GM19467 (cell line): ENCODE measurements around the gene GLCE.

Experiments
- ATAC-seq: cut with Tn5 transposase; IDR thresholded peaks from one replicate; pipeline ENCODE4 v1.9.1; 2021; ENCODE audit warnings: mild to moderate bottlenecking, moderate library complexity; ENCODE audit not compliant: unreplicated experiment

GLCE gene

DNA sequence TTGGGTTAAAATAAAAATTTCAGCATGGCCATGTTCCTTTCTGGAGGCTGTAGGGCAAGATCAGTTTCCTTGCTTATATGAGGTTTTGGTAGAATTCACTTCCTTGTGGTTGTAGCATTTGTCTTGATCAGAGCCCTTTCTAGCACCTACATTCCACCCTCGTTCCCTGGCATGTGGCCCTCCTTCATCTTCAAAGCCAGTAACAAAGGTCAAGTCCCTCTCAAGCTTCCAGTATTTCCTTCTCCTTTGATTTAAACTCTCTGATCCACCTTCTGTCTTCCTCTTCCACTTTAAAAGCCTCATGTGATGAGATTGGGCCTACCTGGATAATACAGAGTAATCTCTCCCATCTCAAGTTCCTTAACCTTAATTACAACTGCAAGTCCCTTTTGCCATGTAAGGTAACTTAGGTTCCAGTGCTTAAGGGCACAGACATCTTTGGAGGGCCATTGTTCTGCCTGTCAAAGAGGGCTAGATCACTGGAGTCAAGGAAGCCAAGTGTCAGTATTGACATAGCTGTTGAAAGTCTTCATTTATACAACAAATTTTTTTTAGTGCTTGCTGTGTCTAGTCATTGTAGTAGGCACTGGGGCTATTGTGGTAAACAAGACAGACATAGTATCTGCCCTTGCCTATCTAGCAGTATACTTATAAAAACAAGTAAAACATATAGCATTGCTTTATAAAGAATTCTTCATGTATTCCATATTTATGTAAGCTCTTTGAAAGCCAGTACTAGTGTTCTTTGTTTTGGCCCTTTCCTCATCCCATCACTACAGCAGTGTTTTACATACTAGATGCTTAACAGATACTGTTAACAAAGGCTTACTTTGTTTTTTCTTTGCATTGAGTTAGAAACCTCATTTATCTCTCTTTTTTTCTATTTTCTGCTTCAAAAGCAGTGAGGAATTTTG is 40.7 kb downstream of the GLCE start:
- no peak for ATAC-seq

DNA sequence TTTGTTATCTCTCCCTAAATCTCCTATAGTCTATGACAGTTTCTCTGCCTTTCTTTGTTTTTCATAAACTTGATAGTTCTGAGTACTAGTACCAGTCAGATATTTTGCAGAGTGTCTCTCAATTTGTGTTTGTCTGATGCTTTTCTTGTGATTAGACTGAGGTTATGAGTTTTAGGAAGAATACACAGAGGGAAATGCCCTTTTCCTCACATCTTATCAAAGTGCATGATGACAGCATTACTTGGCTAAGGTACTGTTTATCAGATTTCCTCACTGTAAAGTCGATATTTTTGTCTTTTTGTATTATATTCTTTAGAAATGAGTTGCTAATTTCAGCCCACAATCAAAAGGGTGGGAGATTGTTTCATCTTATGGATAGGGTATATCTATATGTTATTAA is 45.6 kb downstream of the GLCE start:
- no peak for ATAC-seq

DNA sequence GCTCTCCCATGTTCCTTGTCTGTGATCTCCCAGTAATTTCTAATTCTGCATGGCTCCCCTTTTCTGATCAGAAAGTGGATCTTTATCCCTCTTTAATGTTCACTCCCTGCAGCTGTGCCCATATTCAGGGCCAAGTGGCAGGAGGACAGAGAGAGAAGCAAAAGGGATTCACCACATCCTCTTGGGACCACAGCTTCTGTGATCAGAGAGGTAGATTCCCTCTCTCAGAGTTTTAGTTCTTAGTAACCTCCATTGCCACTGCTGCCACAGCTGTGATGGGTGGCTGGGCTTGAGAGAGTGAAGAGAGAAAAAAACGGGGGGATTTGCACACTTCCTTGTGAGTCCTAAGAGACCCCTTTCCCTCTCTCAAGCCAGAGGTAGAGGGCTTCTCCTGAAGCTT is 49.2 kb downstream of the GLCE start:
- no peak for ATAC-seq

DNA sequence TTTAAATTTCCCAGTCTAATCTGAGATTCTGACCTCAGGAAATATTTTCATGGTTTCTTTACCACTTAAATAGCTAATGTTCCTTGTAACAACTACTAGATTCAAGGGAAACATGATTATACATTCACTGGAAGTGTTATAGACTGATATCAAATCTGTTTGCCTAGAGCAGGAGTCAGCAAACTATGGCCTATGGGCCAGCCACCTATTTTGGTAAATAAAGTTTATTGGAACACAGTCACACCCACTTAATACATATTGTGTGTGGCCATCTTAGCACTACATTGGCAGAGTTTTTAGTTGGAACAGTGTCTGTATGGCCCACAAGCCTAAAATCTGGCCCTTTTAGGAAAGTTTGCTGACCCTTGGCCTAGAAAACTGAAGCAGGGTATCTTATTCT is 50.1 kb downstream of the GLCE start:
- ATAC-seq: no peak

DNA sequence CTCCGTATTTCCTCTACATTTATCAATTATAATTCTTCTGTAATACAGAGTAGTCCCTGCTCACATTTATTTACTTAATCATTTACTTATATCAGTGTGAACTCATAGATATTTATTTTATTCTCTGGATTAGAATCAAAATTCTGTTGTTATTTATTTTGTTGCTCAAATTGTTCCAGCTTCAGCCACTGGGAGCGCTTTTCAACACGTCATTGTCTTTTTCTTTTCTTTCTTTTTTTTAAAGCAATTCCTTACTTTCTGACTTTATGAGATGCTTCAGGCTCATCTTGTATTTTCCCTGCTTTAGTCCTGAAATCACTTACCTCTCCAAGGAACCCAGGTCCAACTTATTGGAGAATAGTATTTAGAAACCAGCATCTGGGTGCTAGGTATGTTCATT is 53.4 kb downstream of the GLCE start:
- ATAC-seq: no peak

- ATAC-seq: no peak
Measured at GRCh38 chr15:69215314-69216035, 55.0 kb downstream of the GLCE start.

GRCh38 chr15:69217381-69217780 is 56.9 kb downstream of the GLCE start:
- ATAC-seq: no peak

DNA sequence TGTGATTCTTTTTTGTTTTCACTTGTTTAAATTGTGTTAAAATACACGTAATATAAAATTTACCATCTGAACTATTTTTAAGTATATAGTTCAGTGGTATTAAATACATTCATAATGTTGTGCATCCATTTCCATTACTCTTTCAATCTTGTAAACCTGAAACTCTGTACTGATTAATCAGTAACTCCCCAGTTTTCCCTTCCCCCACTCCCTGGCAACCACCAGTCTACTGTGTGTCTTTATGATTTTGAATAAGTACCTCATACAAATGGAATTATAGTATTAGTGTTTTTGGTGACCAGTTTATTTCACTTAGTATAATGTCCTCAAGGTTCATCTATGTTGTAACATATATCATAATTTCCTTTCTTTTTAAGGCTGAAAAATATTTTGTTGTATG is 59.3 kb downstream of the GLCE start:
- no peak for ATAC-seq

- no peak for ATAC-seq
Measured at GRCh38 chr15:69222002-69222474, 61.6 kb downstream of the GLCE start.

- ATAC-seq: no peak
Measured at GRCh38 chr15:69223083-69223813, 62.8 kb downstream of the GLCE start.

DNA sequence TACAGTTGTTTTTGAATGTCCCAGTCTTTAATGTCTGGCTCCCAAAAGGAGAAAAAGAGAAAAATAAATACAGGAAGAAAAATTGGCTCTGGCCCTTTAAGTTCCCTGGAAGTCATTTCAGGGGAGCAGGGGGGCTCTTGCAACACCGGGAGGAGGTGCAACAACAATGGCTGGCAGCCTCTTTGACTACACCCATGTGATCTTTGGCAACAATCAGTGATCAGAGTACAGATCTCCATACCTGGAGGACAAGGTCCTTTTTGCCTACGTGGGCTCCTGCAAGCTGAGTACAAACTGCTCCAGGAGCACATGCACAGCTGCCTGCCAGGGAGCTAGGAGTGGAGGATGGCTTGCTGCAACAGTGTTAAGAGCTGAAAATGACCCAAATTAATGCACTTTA is 63.9 kb downstream of the GLCE start:
- no peak for ATAC-seq

DNA sequence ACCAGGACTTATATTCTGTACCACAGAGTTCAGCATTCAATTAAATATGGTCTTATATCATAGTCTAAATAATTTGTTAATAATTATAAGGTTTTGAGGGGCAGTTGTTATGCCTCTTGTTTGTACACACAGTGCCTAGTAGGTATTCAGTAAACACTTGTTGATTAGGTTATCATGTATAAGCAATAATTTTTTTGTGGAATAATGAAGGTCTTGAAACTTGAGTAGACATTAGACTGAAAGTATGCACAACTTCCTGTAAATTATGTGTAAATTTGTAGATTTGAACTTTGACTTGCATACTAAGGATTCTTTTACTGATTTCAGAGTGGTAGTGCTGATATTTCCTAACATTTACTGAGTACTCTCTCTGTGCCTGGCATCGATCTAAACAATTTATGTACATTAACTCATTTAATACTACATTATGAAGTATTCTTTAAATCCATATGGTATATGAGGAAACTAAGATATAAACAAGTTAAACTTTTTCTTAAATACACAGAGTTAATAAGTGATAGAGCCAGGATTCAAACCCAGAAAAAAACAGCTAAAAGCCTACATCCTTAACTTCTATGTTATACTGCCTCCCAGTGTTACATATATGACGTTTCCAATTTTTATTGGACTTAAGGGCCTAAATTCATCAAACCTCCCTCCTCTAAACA is 65.1 kb downstream of the GLCE start:
- ATAC-seq: no peak

DNA sequence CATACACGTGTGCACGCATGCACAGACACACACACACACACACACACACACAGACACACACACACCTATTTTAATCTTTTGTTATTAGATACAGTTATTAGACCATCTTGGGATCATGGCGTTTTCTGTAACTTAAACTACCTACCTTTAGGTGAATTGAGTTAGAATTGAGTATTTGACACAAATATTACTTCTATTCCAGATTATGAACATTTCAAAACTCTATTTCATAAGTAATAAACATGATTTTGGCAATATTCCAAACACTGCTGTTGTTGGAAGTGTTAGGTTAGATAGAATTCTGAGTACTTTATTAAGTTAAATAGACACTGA is 65.6 kb downstream of the GLCE start:
- ATAC-seq: no peak

- no peak for ATAC-seq
Measured at GRCh38 chr15:69232144-69232543, 71.7 kb downstream of the GLCE start.

- ATAC-seq: no peak
Measured at GRCh38 chr15:69232765-69233164, 72.3 kb downstream of the GLCE start.

GRCh38 chr15:69234676-69235075 is 74.2 kb downstream of the GLCE start:
- ATAC-seq: no peak

- no peak for ATAC-seq
Measured at GRCh38 chr15:69236505-69236904, 76.1 kb downstream of the GLCE start.

- ATAC-seq: no peak
Measured at GRCh38 chr15:69237718-69238117, 77.3 kb downstream of the GLCE start.

DNA sequence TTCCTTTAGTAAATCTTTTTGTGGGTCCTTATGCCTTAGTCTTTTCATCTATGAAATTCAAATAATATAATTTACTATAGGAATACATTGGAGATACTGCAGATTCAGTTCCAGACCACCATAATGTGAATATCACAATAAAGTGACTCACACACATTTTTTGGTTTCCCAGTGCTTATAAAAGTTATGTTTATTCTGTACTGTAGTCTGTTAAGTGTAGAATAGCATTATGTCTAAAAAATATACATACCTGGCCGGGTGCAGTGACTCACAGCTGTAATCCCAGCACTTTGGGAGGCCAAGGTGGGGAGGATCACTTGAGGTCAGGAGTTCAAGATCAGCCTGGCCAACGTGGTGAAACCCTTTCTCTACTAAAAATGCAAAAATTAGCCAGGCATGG is 84.4 kb downstream of the GLCE start:
- ATAC-seq: no peak

- ATAC-seq: no peak
Measured at GRCh38 chr15:69253156-69253555, 92.7 kb downstream of the GLCE start.

GRCh38 chr15:69265347-69265955 is 105.0 kb downstream of the GLCE start:
- ATAC-seq: no peak
